Karpas-422 (cell line): ENCODE data around the gene SNAPC4. TPM values are rescaled to one million over a fixed set of nuclear protein-coding genes. Genes with fewer than 3 reads are reported as not detected.

Source experiments
- DNase-seq: peaks from one replicate; pipeline ENCODE4 v3.0.0-alpha.2; 2015
- H2AFZ ChIP-seq: fragments of 200-600 bp; sonication (generic); 2 replicates; pipeline ENCODE4 v1.6.1; 2014; ENCODE audit warnings: antibody characterized with exemption, low read length, mixed read lengths
- H3K27ac ChIP-seq: fragments of 200-600 bp; sonication (generic); 2 replicates; pipeline ENCODE4 v1.5.1; 2014; ENCODE audit warnings: mild to moderate bottlenecking, low read length, moderate library complexity
- H3K27me3 ChIP-seq: fragments of 200-600 bp; sonication (generic); 2 replicates; pipeline ENCODE4 v1.6.1; 2014; ENCODE audit warnings: low read length, mixed read lengths
- H3K36me3 ChIP-seq: fragments of 200-600 bp; sonication (generic); 2 replicates; pipeline ENCODE4 v1.6.1; 2014; ENCODE audit warnings: low read length, mixed read lengths; ENCODE audit not compliant: insufficient read depth
- H3K4me1 ChIP-seq: fragments of 200-600 bp; sonication (generic); 2 replicates; pipeline ENCODE4 v1.6.1; 2014; ENCODE audit warnings: mild to moderate bottlenecking, low read length, mixed read lengths
- H3K4me2 ChIP-seq: fragments of 200-600 bp; sonication (generic); 2 replicates; pipeline ENCODE4 v1.6.1; 2014; ENCODE audit warnings: low read length, low read depth, mild to moderate bottlenecking; ENCODE audit not compliant: poor library complexity, severe bottlenecking
- H3K4me3 ChIP-seq: fragments of 200-600 bp; sonication (generic); 2 replicates; pipeline ENCODE4 v1.5.1; 2014; ENCODE audit warnings: mild to moderate bottlenecking, antibody characterized with exemption, low read length, mixed read lengths
- H3K79me2 ChIP-seq: fragments of 200-600 bp; sonication (generic); 2 replicates; pipeline ENCODE4 v1.6.1; 2014; ENCODE audit warnings: mild to moderate bottlenecking, low read length, mixed read lengths
- H3K9ac ChIP-seq: fragments of 200-600 bp; sonication (generic); 2 replicates; pipeline ENCODE4 v1.6.0; 2014; ENCODE audit warnings: low read length
- H3K9me2 ChIP-seq: fragments of 200-600 bp; sonication (generic), shearing (Covaris generic); replicated peaks from 2 replicates; pipeline ENCODE4 v1.6.0; 2014; ENCODE audit warnings: mild to moderate bottlenecking, low read length, moderate library complexity; ENCODE audit not compliant: insufficient read depth
- H3K9me3 ChIP-seq: fragments of 300-700, 200-600 bp; sonication (generic); 2 replicates; pipeline ENCODE4 v1.6.1; 2014; ENCODE audit warnings: low read length, mixed read lengths
- H4K20me1 ChIP-seq: fragments of 200-600 bp; sonication (generic); 2 replicates; pipeline ENCODE4 v1.6.1; 2014; ENCODE audit warnings: mild to moderate bottlenecking, antibody characterized with exemption, low read length, low read depth; ENCODE audit not compliant: insufficient read depth
- total RNA-seq: library from RNA; depleted of rRNA; stranded (reverse); fragments of >200 nt; shearing (Covaris generic); gene quantifications from 2 replicates; pipeline ENCODE4 v1.2.3, GENCODE V29; 2014; ENCODE audit warnings: low replicate concordance

The SNAPC4 gene
- total RNA-seq, 1 experiment from 2014 or later, result 3.7 TPM

DNA sequence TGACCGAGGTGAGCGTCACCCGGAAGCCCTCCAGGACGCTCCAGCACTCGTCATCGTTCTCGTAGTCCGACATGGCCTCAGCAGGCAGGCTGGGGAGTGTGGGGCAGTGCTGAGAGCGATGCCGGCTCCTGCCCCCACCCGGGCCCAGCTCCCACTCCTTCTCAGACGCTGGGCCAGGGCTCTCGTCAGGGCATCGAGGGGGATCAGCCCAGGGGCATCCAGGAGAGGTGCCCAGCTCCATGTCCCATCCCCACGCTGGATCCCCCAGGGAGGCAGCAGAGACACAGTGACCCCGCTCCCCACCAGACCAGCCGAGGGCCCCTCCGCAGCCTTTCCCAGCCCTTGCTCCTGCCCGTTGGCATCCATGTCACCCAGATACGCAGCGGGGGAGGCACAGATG is 28.0 kb downstream of the SNAPC4 start:
- H3K9ac ChIP-seq, result no peak overlapping the region; the same call in 1 of the 2 replicates
- no peaks in the 10 kb centered on the region for H3K79me2 ChIP-seq
- no peak overlapping the region for H3K4me2 ChIP-seq
- H3K27me3 ChIP-seq, result no peaks in the 10 kb centered on the region
- no peak for DNase-seq
- no peaks in the 10 kb centered on the region for H3K9me3 ChIP-seq
- no peaks in the 10 kb centered on the region for H3K9me2 ChIP-seq
- H3K4me3 ChIP-seq, result no peak overlapping the region
- H3K27ac ChIP-seq, result no peak overlapping the region; the same call in 1 of the 2 replicates
- H2AFZ ChIP-seq, result no peak overlapping the region
- no peaks in the 10 kb centered on the region for H4K20me1 ChIP-seq
- H3K36me3 ChIP-seq, result no peaks in the 10 kb centered on the region
- H3K4me1 ChIP-seq, result peaks cover 10% of the 10 kb centered on the region

DNA sequence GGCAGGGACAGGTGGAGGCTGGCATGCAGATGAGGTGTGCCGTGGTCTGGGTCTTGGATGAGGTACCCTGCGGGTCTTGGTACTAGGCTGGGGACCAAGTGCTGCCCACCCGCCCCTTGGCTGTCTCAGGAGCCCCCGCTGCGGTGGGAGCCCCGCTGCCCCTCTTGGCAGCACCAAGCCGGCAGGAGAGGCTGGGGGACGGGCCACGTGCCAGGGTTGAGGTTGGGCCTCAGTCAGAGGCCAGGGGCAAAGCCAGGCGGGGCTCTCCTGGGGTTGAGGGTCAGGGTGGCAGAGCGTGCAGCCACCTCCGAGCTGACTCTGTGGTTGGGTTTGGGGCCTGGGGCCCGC is 28.5 kb downstream of the SNAPC4 start:
- H3K9ac ChIP-seq, result no peak overlapping the region
- no peaks in the 10 kb centered on the region for H3K9me2 ChIP-seq
- no peak overlapping the region for H3K4me2 ChIP-seq
- no peaks in the 10 kb centered on the region for H3K79me2 ChIP-seq
- no peak overlapping the region for H2AFZ ChIP-seq
- no peaks in the 10 kb centered on the region for H4K20me1 ChIP-seq
- peaks cover 10% of the 10 kb centered on the region for H3K4me1 ChIP-seq
- H3K4me3 ChIP-seq, result no peak overlapping the region
- no peaks in the 10 kb centered on the region for H3K36me3 ChIP-seq
- no peaks in the 10 kb centered on the region for H3K9me3 ChIP-seq
- H3K27ac ChIP-seq, result no peak overlapping the region
- DNase-seq, result no peak
- H3K27me3 ChIP-seq, result no peaks in the 10 kb centered on the region

DNA sequence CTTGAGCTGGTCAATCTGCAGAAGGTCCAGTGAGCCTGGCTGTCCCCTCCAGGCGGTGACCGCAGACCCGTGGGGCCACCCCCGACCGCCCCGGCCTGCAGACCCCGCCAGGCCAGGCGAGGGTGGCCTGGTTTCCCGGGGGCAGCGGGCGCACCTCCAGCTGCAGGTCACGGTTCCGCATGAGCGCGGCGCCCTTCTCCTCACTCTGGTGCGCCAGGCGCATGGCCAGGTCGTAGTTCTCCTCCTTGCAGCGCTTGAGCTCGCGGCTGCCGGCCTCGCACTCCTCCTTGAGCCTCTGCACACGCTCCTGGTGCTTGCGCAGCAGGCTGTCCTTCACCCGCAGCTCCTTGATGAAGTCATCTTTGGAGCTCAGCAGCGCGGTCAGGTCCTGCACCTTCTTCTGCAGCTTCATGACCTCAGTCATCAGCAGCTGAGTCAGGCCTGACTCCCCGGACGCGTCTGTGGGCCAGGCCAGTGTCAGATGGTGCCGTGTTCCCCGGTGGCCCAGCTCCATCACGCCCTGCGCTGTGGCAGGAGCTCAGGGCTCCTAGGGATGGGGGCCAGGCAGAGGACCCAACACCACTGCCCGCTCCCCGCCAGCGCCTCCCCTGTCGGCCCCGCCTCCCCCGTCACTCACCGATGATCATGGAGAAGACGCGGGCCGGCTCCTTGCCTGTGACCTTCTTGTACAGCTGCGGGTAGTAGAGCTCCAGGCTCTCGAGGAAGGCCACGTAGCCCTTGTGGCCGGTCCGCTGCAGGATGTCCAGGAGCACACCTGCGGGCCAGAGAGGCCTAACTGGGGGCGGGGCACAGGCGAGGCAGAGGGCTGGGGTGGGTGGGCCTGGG is 29.1 kb downstream of the SNAPC4 start:
- no peak overlapping the region for H2AFZ ChIP-seq
- H4K20me1 ChIP-seq, result no peaks in the 10 kb centered on the region
- H3K9ac ChIP-seq, result no peak overlapping the region
- no peak overlapping the region for H3K4me2 ChIP-seq
- H3K27me3 ChIP-seq, result no peaks in the 10 kb centered on the region
- H3K9me3 ChIP-seq, result no peaks in the 10 kb centered on the region
- DNase-seq, result no peak
- H3K27ac ChIP-seq, result no peak overlapping the region
- H3K4me3 ChIP-seq, result no peak overlapping the region
- no peaks in the 10 kb centered on the region for H3K79me2 ChIP-seq
- no peaks in the 10 kb centered on the region for H3K9me2 ChIP-seq
- peaks cover 10% of the 10 kb centered on the region for H3K4me1 ChIP-seq
- H3K36me3 ChIP-seq, result no peaks in the 10 kb centered on the region

DNA sequence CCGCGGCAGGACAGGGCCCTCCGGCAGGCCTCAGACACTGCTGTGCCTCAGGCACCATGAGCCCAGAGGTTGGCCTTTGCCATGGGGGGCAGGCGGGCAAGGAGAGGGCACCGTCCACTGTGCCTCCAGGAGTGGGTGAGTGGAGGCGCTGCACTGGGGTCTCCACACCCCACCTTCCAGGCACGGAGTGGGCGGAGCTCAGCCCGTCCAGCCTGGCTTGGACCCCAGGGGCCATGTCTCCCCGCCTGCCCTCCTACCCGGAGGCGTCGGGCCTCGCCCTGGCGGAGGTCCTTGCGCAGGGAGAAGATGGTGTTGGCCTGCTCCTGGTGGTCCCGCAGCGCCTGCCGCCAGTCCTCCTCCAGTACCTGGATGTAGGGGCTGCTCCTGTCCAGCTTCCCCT is 29.9 kb downstream of the SNAPC4 start:
- peaks cover 10% of the 10 kb centered on the region for H3K4me1 ChIP-seq
- no peaks in the 10 kb centered on the region for H3K79me2 ChIP-seq
- no peaks in the 10 kb centered on the region for H3K9me2 ChIP-seq
- no peaks in the 10 kb centered on the region for H4K20me1 ChIP-seq
- no peak overlapping the region for H3K27ac ChIP-seq
- no peak for DNase-seq
- no peak overlapping the region for H3K4me3 ChIP-seq
- H3K9ac ChIP-seq, result no peak overlapping the region
- H3K36me3 ChIP-seq, result no peaks in the 10 kb centered on the region
- H3K4me2 ChIP-seq, result no peak overlapping the region
- H3K27me3 ChIP-seq, result no peaks in the 10 kb centered on the region
- H2AFZ ChIP-seq, result no peak overlapping the region
- H3K9me3 ChIP-seq, result no peaks in the 10 kb centered on the region

DNA sequence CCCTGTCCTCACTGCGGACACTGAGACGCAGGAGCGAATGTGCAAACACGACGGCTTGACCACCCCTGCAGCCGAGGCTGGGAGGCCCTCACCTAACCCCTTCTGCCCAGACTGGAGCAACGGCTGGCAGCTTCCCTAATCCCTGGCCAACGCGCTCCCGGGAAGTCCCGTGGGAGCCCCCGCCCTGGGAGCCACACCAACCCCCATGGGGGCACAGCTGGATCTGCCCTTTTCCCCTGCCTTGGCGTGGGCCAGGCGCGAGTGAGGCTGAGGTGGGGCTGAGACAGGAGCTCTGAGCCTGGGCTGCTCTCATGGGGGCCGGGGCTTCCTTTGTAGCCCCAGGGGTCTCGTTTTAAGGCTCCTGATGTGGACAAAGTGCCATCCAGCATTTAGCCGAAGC is 31.8 kb downstream of the SNAPC4 start:
- no peak for DNase-seq
- no peak overlapping the region for H3K9ac ChIP-seq
- no peaks in the 10 kb centered on the region for H3K36me3 ChIP-seq

DNA sequence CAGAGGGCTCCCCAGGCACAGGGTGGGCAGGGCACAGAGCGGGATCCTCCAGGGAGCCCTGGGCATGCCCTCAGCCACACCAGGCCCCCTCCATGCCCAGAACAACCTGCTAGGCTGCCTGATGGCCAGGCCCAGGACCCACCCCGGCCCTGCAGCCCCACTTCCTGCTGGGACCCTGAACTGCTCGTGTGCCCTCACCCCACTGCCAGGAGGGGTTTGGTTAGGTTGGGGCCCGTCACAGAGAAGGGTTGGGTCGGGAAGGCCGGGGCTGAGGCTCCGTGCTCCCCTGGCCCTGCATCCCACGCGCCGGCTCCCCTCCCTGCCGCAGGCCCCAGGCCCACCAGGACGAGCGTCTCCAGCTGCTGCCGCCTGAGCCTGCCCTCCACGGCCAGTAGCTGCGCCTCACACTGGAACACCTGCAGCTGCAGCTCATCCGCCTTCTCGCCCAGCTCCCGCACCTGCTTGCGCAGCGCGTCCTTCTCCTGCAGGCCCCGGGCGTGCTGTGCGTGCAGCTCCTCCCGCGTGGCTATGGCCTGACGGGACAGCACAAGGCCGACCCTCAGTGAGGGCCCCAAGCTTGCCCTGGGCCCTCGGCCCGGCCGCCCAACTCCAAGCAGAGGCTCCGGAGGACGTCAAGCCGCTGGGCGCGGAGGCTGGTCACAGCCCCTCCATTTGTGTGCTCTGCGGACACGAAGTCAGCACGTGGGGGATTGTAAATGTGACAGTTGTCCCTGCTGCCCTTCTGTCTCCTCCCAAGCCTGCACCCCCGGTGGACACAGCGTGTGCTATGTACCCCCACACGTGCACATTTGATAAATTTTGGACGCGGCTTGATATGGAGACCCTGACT is 32.4 kb downstream of the SNAPC4 start:
- H3K4me3 ChIP-seq, result no peak overlapping the region
- H3K4me1 ChIP-seq, result peaks cover 16% of the 10 kb centered on the region
- DNase-seq, result no peak
- H3K9me2 ChIP-seq, result no peaks in the 10 kb centered on the region
- H3K79me2 ChIP-seq, result peaks cover 4% of the 10 kb centered on the region; the same call in 1 of the 2 replicates
- H3K27me3 ChIP-seq, result no peaks in the 10 kb centered on the region
- H4K20me1 ChIP-seq, result peaks cover 4% of the 10 kb centered on the region
- no peaks in the 10 kb centered on the region for H3K9me3 ChIP-seq
- H2AFZ ChIP-seq, result no peak overlapping the region
- no peak overlapping the region for H3K4me2 ChIP-seq
- H3K36me3 ChIP-seq, result no peaks in the 10 kb centered on the region
- no peak overlapping the region for H3K27ac ChIP-seq
- H3K9ac ChIP-seq, result no peak overlapping the region

More for the DNA sequence above, 31.8 kb downstream of the SNAPC4 start:
- Histone ChIP-seq H3K9me2 (no peaks in the 10 kb centered on the region), H3K27ac (no peak overlapping the region), H3K27me3 (no peaks in the 10 kb centered on the region), H3K4me2 (no peak overlapping the region), H4K20me1 (no peaks in the 10 kb centered on the region), H3K4me1 (peaks cover 18% of the 10 kb centered on the region), H3K9me3 (no peaks in the 10 kb centered on the region), H3K79me2 (no peaks in the 10 kb centered on the region), H2AFZ (no peak overlapping the region), H3K4me3 (no peak overlapping the region)

DNA sequence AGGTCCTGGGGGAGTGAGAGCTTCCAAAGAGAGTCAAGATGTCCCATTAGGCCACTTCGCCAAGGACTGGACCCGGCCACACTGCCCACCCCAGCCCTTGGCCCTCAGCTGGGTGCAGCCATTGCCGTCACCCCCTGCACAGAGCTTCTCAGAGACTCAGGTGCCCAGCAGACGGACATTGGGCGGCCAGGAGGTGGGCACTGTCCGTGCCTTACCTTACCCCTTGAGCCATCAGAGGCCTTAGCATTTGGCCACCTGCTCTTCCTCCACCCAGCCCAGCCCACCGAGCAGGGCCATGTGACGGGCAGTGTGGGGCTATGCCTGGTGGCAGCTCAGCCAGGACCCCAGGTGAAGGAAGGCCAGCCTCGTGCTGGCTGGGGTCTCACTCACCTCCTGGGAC is 33.1 kb downstream of the SNAPC4 start:
- DNase-seq, result no peak
- no peak overlapping the region for H3K4me3 ChIP-seq
- H2AFZ ChIP-seq, result no peak overlapping the region
- peaks cover 18% of the 10 kb centered on the region for H3K4me1 ChIP-seq
- H3K9me2 ChIP-seq, result no peaks in the 10 kb centered on the region
- no peaks in the 10 kb centered on the region for H3K27me3 ChIP-seq
- H3K27ac ChIP-seq, result no peak overlapping the region
- peaks cover 9% of the 10 kb centered on the region for H4K20me1 ChIP-seq
- H3K36me3 ChIP-seq, result no peaks in the 10 kb centered on the region
- H3K9me3 ChIP-seq, result no peaks in the 10 kb centered on the region
- H3K9ac ChIP-seq, result no peak overlapping the region
- H3K4me2 ChIP-seq, result no peak overlapping the region
- peaks cover 6% of the 10 kb centered on the region; the same call in 1 of the 2 replicates for H3K79me2 ChIP-seq

DNA sequence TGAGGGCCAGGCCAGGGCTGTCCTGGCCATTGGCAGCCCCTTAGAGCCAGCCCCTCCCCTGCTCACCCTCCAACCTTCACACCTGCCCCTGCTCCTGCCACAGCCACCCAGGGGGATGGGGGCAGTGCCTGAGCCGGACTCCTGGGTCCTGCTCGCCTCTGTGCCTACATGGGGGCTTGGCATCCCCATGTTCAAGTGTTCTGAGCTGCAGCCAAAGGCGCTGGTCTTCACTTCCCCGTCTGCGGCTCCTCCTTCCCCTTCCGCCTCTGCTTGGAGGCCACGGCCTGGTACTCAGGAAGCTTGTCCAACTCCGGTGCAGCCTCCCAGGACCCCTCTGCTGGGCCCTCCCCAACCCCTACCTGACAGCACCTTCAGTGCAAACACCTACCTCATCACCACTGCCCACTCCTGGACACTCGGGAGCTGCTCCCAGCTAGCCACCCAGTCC is 34.2 kb downstream of the SNAPC4 start:
- no peak for DNase-seq
- H3K4me1 ChIP-seq, result peaks cover 18% of the 10 kb centered on the region
- H3K9ac ChIP-seq, result no peak overlapping the region
- H3K9me3 ChIP-seq, result no peaks in the 10 kb centered on the region
- H3K9me2 ChIP-seq, result no peaks in the 10 kb centered on the region
- peaks cover 6% of the 10 kb centered on the region; the same call in 1 of the 2 replicates for H3K79me2 ChIP-seq
- H4K20me1 ChIP-seq, result peaks cover 9% of the 10 kb centered on the region
- H3K27me3 ChIP-seq, result no peaks in the 10 kb centered on the region
- H3K36me3 ChIP-seq, result no peaks in the 10 kb centered on the region
- no peak overlapping the region for H3K4me3 ChIP-seq
- no peak overlapping the region for H3K27ac ChIP-seq
- no peak overlapping the region for H3K4me2 ChIP-seq
- no peak overlapping the region for H2AFZ ChIP-seq
